A673 (cell line): ENCODE results near the gene ROCK1. TPM values are rescaled to one million over a fixed set of nuclear protein-coding genes. Genes with fewer than 3 reads are reported as not detected.
A peak's percentile ranks its signal among the peaks of the same experiment; 100 is the strongest.

Source experiments
- BruUV-seq: library from RNA; stranded (reverse); fragments of 400-500 nt; replicated peaks from 2 replicates; lab custom pipeline; 2021; lab: Mats Ljungman, UMichigan
- CTCF ChIA-PET: fragments of 300-600 bp; sonication (Branson Sonifier 250); formaldehyde crosslinking; loops from one replicate; lab custom pipeline; 2022; ENCODE audit warnings: antibody characterized with exemption; lab: Charles Lee
- POLR2A ChIA-PET: fragments of 300-600 bp; sonication (Branson Sonifier 250); formaldehyde crosslinking; loops from one replicate; lab custom pipeline; 2022; ENCODE audit warnings: antibody characterized with exemption; ENCODE audit not compliant: low non-redundant PET; lab: Charles Lee
- DNase-seq: peaks from one replicate; pipeline ENCODE4 v3.0.0-alpha.2; 2015; ENCODE audit warnings: low spot score
- H3K27ac ChIP-seq: fragments of 200-600 bp; sonication (generic); 2 replicates; pipeline ENCODE4 v1.5.1; 2016; ENCODE audit warnings: mixed run types, low read depth, mild to moderate bottlenecking, mixed read lengths, antibody characterized with exemption, low read length; ENCODE audit not compliant: poor library complexity, severe bottlenecking
- H3K27me3 ChIP-seq: fragments of 200-600 bp; sonication (generic); replicated peaks from 2 replicates; pipeline ENCODE4 v1.6.1; 2017; ENCODE audit warnings: mixed run types, low read depth, mild to moderate bottlenecking, mixed read lengths, antibody characterized with exemption, low read length; ENCODE audit not compliant: insufficient read depth, poor library complexity
- H3K36me3 ChIP-seq: fragments of 200-600 bp; sonication (generic); 2 replicates; pipeline ENCODE4 v1.6.1; 2016; ENCODE audit warnings: mixed run types, mild to moderate bottlenecking, mixed read lengths, antibody characterized with exemption, low read length; ENCODE audit not compliant: insufficient read depth, poor library complexity, severe bottlenecking
- H3K4me1 ChIP-seq: fragments of 200-600 bp; sonication (generic); 2 replicates; pipeline ENCODE4 v1.6.1; 2017; ENCODE audit warnings: mixed run types, mild to moderate bottlenecking, mixed read lengths, antibody characterized with exemption, low read length; ENCODE audit not compliant: insufficient read depth, poor library complexity, severe bottlenecking
- H3K4me3 ChIP-seq: fragments of 200-600 bp; sonication (generic); 2 replicates; pipeline ENCODE4 v1.5.1; 2016; ENCODE audit warnings: low read depth, mixed run types, mild to moderate bottlenecking, mixed read lengths, low read length; ENCODE audit not compliant: poor library complexity, severe bottlenecking
- H3K9me3 ChIP-seq: fragments of 200-600 bp; sonication (generic); 2 replicates; pipeline ENCODE4 v1.6.1; 2016; ENCODE audit warnings: mixed run types, low read depth, mild to moderate bottlenecking, mixed read lengths, antibody characterized with exemption, low read length; ENCODE audit not compliant: poor library complexity, severe bottlenecking
- CTCF ChIP-seq: fragments of 300-800, 200-600 bp; sonication (generic); conservative IDR thresholded peaks from 2 replicates; pipeline ENCODE4 v1.5.1; 2017; ENCODE audit warnings: low read depth, mild to moderate bottlenecking, antibody characterized with exemption, low read length, moderate library complexity, mixed read lengths
- EZH2 ChIP-seq: fragments of 200-600 bp; sonication (generic); IDR thresholded peaks from 2 replicates; pipeline ENCODE4 v1.6.1; 2017; ENCODE audit warnings: borderline replicate concordance, low read depth, mild to moderate bottlenecking, mixed read lengths, antibody characterized with exemption, low read length; ENCODE audit not compliant: poor library complexity, severe bottlenecking
- intact Hi-C: fragments of 100-400 bp; cut with micrococcal nuclease; formaldehyde crosslinking; loops from one replicate; pipeline ENCODE4 v1.10.0; 2022; ENCODE audit not compliant: unreplicated experiment
- total RNA-seq: library from RNA; stranded (reverse); gene quantifications from 2 replicates; pipeline ENCODE4 v1.2.3, GENCODE V29; 2021

Gene ROCK1
- total RNA-seq, 1 experiment from 2014 or later: 34.9 TPM

DNA sequence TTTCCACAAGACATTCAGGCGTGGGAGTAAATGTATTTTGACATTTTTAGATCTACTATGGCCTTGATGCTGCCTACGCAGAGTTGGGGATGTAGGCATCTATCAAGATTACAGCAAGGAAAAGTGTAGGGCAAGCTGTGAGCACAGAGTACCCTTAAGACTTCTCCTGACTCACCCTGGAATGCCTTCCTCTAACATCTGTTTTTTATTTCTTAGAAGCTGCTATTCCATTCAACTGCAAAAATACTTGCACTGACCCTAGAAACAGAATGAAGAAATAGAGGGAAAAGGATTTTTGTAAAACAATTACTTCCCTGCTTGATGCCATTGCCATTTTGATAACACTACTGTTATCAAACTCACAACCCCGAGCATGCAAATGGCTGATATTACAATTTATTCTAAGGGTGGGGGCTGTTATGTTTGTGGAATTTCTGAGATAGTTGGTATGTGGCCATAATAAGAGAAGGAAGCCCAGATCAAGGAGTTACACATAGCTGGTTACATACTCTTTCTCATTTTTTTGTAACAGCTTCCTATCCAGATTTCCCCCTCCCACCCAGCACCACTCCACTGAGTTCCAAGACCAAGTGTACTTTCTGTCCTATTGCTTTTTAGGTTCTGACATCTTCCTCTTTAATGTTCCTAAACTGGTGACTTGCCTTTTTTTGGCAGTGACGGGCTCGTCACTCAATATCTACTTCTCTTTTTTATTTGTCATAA lies 6.0 kb upstream of the ROCK1 start:
- Histone ChIP-seq H3K4me3 (no peak overlapping the region), H3K27me3 (no peaks in the 10 kb centered on the region), H3K27ac (no peak overlapping the region), H3K36me3 (no peaks in the 10 kb centered on the region), H3K9me3 (no peaks in the 10 kb centered on the region), H3K4me1 (peaks cover 8% of the 10 kb centered on the region)
- CTCF ChIA-PET: no interaction called here
- no peak for TF ChIP-seq EZH2
- no peak for TF ChIP-seq CTCF
- DNase-seq: peak; percentile 51
- intact Hi-C loops: no loop called here
- POLR2A ChIA-PET: no interaction called here
- BruUV-seq: no TSS peak

GRCh38 chr18:21115519-21116411 lies 4.2 kb upstream of the ROCK1 start:
- H3K4me3 ChIP-seq: no peak overlapping the region
- BruUV-seq: no TSS peak
- no peaks in the 10 kb centered on the region for H3K27me3 ChIP-seq
- H3K9me3 ChIP-seq: no peaks in the 10 kb centered on the region
- intact Hi-C loops: no loop called here
- H3K4me1 ChIP-seq: peaks cover 11% of the 10 kb centered on the region
- H3K36me3 ChIP-seq: no peaks in the 10 kb centered on the region
- POLR2A ChIA-PET: no interaction called here
- DNase-seq: peak; percentile 4
- no peak overlapping the region for H3K27ac ChIP-seq
- no peak for TF ChIP-seq EZH2
- no peak for TF ChIP-seq CTCF
- CTCF ChIA-PET: no interaction called here

DNA sequence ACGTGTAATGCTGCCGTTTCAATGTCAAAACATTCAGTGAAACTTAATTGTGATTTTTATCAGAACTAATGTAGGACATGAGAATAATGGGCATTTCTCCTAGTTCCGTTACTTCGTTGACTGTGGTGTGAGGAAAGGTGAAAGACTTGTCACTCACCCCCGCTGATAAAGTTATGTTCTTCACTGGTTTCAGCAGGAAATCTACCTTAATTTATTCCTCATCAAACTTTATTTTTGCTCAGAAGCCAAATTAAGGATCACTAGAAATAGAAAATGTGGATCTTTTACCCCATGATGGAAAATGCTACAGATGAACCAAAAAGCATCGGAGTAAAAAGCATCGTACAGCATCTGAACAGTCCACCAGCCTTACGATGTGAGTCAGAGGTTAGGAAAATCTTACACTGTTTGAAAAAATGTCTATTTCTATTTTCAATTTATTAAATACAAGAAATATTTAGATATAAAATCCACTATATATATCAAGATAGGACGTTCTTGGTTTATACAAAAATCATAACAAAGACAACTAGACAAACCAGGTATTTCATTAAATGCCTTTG lies 1.0 kb upstream of the ROCK1 start:
- ChIA-PET POLR2A (no interaction called here), CTCF (no interaction called here)
- intact Hi-C loops: loop anchor here (5.0 kb wide), 2 partner anchors 70 to 140 kb away; no protein-coding TSS in a partner anchor
- Histone ChIP-seq H3K27me3 (no peaks in the 10 kb centered on the region), H3K4me3 (peak overlapping the region; percentile 98), H3K27ac (peak overlapping the region; percentile 59), H3K4me1 (peaks cover 18% of the 10 kb centered on the region), H3K9me3 (no peaks in the 10 kb centered on the region), H3K36me3 (no peaks in the 10 kb centered on the region)
- TF ChIP-seq EZH2 (no peak), CTCF (no peak)
- DNase-seq: no peak
- BruUV-seq: no TSS peak
